Hepatocyte (in vitro differentiated cells): Measurements from ENCODE around the gene CCDC18.

ENCODE experiments used
- EZH2 ChIP-seq: fragments of 200-600 bp; sonication (generic); IDR thresholded peaks from 2 replicates; pipeline ENCODE4 v1.6.1; 2016; ENCODE audit warnings: antibody characterized with exemption, mild to moderate bottlenecking, borderline replicate concordance
- EZH2phosphoT487 ChIP-seq: fragments of 200-600 bp; sonication (generic); IDR thresholded peaks from one replicate; pipeline ENCODE4 v1.6.1; 2018; ENCODE audit warnings: antibody characterized with exemption, mild to moderate bottlenecking, low read depth, moderate library complexity; ENCODE audit not compliant: unreplicated experiment, severe bottlenecking
- TF ChIP-seq, protein P1 (sequence below): fragments of 200-600 bp; sonication (generic); IDR thresholded peaks from 2 replicates; pipeline ENCODE4 v1.5.1; 2016; ENCODE audit warnings: antibody characterized with exemption, mild to moderate bottlenecking; ENCODE audit not compliant: poor library complexity

DNA sequence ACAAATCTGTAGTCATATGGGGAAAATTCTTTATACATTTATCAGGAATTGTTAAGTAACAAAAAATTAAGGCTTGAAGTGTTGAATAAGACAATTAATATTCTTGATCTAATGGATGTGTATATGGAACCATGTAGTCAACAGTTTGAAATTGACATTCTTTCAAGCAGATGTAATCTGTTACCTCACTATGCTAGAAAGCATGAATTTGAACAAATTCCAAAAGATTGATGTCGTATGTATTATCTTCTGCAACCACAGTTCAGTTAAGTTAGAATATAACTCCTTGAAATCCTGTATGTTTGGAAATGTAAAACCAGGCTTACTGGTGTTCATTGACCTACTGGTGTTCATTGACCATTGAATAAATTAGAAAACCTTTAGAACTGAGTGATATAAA is 16.1 kb downstream of the CCDC18 start:
- TF ChIP-seq, protein P1, sequence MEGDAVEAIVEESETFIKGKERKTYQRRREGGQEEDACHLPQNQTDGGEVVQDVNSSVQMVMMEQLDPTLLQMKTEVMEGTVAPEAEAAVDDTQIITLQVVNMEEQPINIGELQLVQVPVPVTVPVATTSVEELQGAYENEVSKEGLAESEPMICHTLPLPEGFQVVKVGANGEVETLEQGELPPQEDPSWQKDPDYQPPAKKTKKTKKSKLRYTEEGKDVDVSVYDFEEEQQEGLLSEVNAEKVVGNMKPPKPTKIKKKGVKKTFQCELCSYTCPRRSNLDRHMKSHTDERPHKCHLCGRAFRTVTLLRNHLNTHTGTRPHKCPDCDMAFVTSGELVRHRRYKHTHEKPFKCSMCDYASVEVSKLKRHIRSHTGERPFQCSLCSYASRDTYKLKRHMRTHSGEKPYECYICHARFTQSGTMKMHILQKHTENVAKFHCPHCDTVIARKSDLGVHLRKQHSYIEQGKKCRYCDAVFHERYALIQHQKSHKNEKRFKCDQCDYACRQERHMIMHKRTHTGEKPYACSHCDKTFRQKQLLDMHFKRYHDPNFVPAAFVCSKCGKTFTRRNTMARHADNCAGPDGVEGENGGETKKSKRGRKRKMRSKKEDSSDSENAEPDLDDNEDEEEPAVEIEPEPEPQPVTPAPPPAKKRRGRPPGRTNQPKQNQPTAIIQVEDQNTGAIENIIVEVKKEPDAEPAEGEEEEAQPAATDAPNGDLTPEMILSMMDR = no peak
- no peak for TF ChIP-seq EZH2phosphoT487
- TF ChIP-seq EZH2 = no peak
